Calu3 (cell line): ENCODE data around the gene SPTBN4. TPM values are rescaled to one million over a fixed set of nuclear protein-coding genes. Genes with fewer than 3 reads are reported as not detected.
"Not testable (repeated sequence)": the region's sequence is repeated elsewhere in the genome, so short reads cannot be mapped to it uniquely, and the experiment has no call there.

ENCODE experiments used
- BruUV-seq: library from RNA; stranded (reverse); fragments of 400-500 nt; replicated peaks from 2 replicates; lab custom pipeline; 2021; lab: Mats Ljungman, UMichigan
- CTCF ChIA-PET: fragments of 300-600 bp; sonication (Branson Sonifier 250); formaldehyde crosslinking; loops from one replicate; lab custom pipeline; 2022; ENCODE audit warnings: antibody characterized with exemption; lab: Charles Lee
- DNase-seq: peaks from one replicate; pipeline ENCODE4 v3.0.0; 2022
- H3K27ac Mint-ChIP-seq: one replicate; pipeline ENCODE4 v1.8.0; 2022; ENCODE audit warnings: mixed read lengths; ENCODE audit not compliant: unreplicated experiment
- H3K27me3 Mint-ChIP-seq: one replicate; pipeline ENCODE4 v1.8.0; 2022; ENCODE audit warnings: mixed read lengths; ENCODE audit not compliant: unreplicated experiment
- H3K36me3 Mint-ChIP-seq: one replicate; pipeline ENCODE4 v1.8.0; 2022; ENCODE audit warnings: mild to moderate bottlenecking, moderate library complexity, mixed read lengths; ENCODE audit not compliant: insufficient read depth, unreplicated experiment
- H3K4me1 Mint-ChIP-seq: one replicate; pipeline ENCODE4 v1.8.0; 2022; ENCODE audit warnings: mild to moderate bottlenecking, low read depth, mixed read lengths; ENCODE audit not compliant: unreplicated experiment
- H3K4me3 Mint-ChIP-seq: one replicate; pipeline ENCODE4 v1.8.0; 2022; ENCODE audit warnings: mild to moderate bottlenecking, low read depth, moderate library complexity, mixed read lengths; ENCODE audit not compliant: unreplicated experiment
- H3K9me3 Mint-ChIP-seq: one replicate; pipeline ENCODE4 v1.8.0; 2022; ENCODE audit warnings: low read depth, mixed read lengths; ENCODE audit not compliant: unreplicated experiment
- intact Hi-C: fragments of 100-400 bp; cut with micrococcal nuclease; formaldehyde crosslinking; loops from one replicate; pipeline ENCODE4 v1.10.0; 2022; ENCODE audit not compliant: unreplicated experiment
- total RNA-seq: library from RNA; stranded (reverse); gene quantifications from 2 replicates; pipeline ENCODE4 v1.2.3, GENCODE V29; 2022
- TF ChIP-seq, protein P1 (sequence below): fragments of 200-600 bp; IDR thresholded peaks from one replicate; pipeline ENCODE4 v1.8.0; 2022; ENCODE audit warnings: antibody characterized with exemption; ENCODE audit not compliant: unreplicated experiment

SPTBN4 gene
- total RNA-seq, 1 experiment from 2014 or later = 0.80 TPM

DNA sequence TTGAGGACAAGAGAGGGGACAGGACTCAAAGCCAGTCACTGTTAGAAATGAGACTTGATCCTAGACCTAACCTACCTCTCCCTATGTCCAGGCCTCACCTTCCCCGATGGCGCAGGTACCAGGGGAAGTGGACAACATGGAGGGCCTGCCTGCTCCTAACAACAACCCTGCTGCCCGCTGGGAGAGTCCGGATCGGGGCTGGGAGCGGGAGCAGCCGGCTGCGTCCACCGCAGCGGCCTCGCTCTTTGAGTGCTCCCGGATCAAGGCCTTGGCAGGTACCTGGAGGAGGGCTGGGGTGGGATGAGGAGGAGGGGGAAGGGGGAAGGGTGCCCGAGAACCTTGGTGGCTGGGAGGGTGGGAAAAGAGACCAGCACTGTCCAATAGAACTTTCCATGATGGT is 5.7 kb downstream of the SPTBN4 start:
- Mint-ChIP-seq H3K36me3 (no peaks in the 10 kb centered on the region), H3K4me3 (no peak overlapping the region), H3K27ac (no peak overlapping the region), H3K4me1 (no peaks in the 10 kb centered on the region), H3K27me3 (no peaks in the 10 kb centered on the region), H3K9me3 (no peaks in the 10 kb centered on the region)
- intact Hi-C loops = no loop called here
- CTCF ChIA-PET = interaction anchor here (0.7 kb wide), 1 partner anchor 48 kb away, joined by 7 read pairs; no protein-coding TSS in a partner anchor
- TF ChIP-seq, protein P1, sequence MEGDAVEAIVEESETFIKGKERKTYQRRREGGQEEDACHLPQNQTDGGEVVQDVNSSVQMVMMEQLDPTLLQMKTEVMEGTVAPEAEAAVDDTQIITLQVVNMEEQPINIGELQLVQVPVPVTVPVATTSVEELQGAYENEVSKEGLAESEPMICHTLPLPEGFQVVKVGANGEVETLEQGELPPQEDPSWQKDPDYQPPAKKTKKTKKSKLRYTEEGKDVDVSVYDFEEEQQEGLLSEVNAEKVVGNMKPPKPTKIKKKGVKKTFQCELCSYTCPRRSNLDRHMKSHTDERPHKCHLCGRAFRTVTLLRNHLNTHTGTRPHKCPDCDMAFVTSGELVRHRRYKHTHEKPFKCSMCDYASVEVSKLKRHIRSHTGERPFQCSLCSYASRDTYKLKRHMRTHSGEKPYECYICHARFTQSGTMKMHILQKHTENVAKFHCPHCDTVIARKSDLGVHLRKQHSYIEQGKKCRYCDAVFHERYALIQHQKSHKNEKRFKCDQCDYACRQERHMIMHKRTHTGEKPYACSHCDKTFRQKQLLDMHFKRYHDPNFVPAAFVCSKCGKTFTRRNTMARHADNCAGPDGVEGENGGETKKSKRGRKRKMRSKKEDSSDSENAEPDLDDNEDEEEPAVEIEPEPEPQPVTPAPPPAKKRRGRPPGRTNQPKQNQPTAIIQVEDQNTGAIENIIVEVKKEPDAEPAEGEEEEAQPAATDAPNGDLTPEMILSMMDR = no peak
- no peak for DNase-seq
- BruUV-seq = no TSS peak

DNA sequence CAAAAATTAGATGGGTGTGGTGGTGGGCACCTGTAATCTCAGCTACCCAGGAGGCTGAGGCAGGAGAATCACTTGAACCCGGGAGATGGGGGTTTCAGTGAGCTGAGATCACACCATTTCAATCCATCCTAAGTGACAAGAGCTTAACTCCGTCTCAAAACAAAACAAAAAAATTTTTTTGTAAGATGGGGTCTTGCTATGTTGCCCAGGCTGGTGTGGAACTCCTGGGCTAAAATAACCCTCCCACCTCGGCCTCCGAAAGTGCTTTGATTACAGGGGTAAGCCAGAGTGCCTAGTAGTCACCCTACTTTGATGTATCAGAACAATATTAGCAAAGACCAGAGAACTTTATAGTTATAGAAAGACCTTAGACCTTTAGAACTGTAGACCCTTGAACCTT is 7.9 kb downstream of the SPTBN4 start:
- Mint-ChIP-seq H3K9me3 (no peaks in the 10 kb centered on the region), H3K4me3 (no peak overlapping the region), H3K27me3 (no peaks in the 10 kb centered on the region), H3K4me1 (no peaks in the 10 kb centered on the region), H3K36me3 (no peaks in the 10 kb centered on the region), H3K27ac (no peak overlapping the region)
- no peak for DNase-seq
- CTCF ChIA-PET = no interaction called here
- no TSS peak for BruUV-seq
- intact Hi-C loops = no loop called here
- TF ChIP-seq, protein P1 = no peak

DNA sequence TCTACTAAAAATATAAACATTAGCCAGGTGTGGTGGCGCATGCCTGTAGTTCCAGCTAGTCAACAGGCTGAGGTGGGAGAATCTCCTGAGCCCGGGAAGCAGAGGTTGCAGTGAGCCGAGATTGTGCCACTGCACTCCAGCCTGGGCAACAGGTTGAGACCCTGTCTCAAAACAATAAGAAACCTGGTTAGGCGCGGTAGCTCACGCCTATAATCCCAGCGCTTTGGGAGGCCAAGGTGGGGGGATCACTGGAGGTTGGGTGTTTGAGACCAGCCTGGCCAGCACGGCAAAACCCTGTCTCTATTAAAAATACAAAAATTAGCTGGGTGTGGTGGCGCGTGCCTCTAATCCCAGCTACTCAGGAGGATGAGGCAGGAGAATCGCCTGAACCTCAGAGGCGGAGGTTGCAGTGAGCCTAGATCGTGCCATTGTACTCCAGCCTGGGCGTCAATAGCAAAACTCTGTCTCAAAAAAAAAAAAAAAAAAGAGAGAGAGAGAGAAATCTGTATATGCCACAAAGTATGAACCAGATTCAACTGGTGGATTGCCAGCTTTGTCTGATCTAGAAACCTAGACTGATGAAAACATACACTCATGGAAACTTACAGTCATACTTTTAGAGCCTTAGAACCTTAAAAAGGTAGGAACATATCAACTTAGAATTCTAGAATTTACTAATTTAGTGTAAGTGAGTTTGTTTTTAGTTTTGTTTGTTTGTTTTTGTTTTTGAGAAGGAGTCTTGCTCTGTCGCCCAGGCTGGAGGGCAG is 9.3 kb downstream of the SPTBN4 start:
- H3K4me1 Mint-ChIP-seq, H3K36me3 Mint-ChIP-seq, DNase-seq, H3K27me3 Mint-ChIP-seq, H3K4me3 Mint-ChIP-seq, H3K9me3 Mint-ChIP-seq, H3K27ac Mint-ChIP-seq, intact Hi-C loops, BruUV-seq: not testable (repeated sequence)
- CTCF ChIA-PET = interaction anchor here (0.8 kb wide), 1 partner anchor 12 kb away, joined by 3 read pairs; no protein-coding TSS in a partner anchor

DNA sequence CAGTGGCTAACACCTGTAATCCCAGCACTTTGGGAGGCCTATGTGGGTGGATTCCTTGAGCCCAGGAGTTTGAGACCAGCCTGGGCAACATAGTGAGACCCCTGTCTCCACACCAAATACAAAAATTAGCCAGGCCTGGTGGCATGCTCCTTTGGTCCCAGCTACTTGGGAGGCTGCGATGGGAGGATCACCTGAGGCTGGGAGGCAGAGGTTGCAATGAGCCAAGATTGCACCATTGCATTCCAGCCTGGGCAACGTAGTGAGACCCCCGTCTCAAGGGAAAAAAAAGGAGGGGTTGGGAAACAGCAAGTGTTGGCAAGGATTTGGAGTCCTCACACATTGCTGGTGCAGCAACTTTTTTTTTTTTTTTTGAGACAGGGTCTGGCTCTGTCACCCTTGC is 19.2 kb downstream of the SPTBN4 start:
- TF ChIP-seq, protein P1 = no peak
- BruUV-seq = no TSS peak
- Mint-ChIP-seq H3K9me3 (no peaks in the 10 kb centered on the region), H3K4me3 (no peak overlapping the region), H3K36me3 (peaks cover 4% of the 10 kb centered on the region), H3K27me3 (peaks cover 30% of the 10 kb centered on the region), H3K4me1 (no peaks in the 10 kb centered on the region), H3K27ac (no peak overlapping the region)
- CTCF ChIA-PET = interaction anchor here (0.7 to 0.8 kb wide), 2 partner anchors 27 to 63 kb away, joined by 3 to 4 read pairs; no protein-coding TSS in a partner anchor
- intact Hi-C loops = no loop called here
- no peak for DNase-seq

DNA sequence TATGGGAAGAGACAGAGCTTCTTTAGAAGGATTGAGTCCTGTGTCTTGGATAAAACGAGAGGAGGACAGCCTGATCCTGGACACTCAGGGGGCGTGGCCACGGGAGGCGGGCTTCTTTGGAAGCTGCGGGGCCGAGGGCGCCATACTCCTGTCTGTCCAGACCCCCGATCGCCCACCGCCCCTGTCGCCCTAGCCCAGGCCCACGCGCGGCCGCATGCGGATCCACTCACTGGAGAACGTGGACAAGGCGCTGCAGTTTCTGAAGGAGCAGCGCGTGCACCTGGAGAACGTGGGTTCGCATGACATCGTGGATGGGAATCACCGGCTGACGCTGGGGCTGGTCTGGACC is 23.1 kb downstream of the SPTBN4 start:
- Mint-ChIP-seq H3K27ac (no peak overlapping the region), H3K4me3 (no peak overlapping the region), H3K36me3 (peaks cover 4% of the 10 kb centered on the region), H3K27me3 (peaks cover 54% of the 10 kb centered on the region), H3K4me1 (no peaks in the 10 kb centered on the region), H3K9me3 (no peaks in the 10 kb centered on the region)
- intact Hi-C loops = no loop called here
- no peak for DNase-seq
- TF ChIP-seq, protein P1 = no peak
- BruUV-seq = no TSS peak
- CTCF ChIA-PET = no interaction called here
